ENCODE data around the gene GRIN3B. TPM values are rescaled to one million over a fixed set of nuclear protein-coding genes. Genes with fewer than 3 reads are reported as not detected.
A peak's percentile ranks its signal among the peaks of the same experiment; 100 is the strongest.
"Not testable (repeated sequence)": the region's sequence is repeated elsewhere in the genome, so short reads cannot be mapped to it uniquely, and the experiment has no call there.

The GRIN3B gene, protein sequence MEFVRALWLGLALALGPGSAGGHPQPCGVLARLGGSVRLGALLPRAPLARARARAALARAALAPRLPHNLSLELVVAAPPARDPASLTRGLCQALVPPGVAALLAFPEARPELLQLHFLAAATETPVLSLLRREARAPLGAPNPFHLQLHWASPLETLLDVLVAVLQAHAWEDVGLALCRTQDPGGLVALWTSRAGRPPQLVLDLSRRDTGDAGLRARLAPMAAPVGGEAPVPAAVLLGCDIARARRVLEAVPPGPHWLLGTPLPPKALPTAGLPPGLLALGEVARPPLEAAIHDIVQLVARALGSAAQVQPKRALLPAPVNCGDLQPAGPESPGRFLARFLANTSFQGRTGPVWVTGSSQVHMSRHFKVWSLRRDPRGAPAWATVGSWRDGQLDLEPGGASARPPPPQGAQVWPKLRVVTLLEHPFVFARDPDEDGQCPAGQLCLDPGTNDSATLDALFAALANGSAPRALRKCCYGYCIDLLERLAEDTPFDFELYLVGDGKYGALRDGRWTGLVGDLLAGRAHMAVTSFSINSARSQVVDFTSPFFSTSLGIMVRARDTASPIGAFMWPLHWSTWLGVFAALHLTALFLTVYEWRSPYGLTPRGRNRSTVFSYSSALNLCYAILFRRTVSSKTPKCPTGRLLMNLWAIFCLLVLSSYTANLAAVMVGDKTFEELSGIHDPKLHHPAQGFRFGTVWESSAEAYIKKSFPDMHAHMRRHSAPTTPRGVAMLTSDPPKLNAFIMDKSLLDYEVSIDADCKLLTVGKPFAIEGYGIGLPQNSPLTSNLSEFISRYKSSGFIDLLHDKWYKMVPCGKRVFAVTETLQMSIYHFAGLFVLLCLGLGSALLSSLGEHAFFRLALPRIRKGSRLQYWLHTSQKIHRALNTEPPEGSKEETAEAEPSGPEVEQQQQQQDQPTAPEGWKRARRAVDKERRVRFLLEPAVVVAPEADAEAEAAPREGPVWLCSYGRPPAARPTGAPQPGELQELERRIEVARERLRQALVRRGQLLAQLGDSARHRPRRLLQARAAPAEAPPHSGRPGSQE
- 0.03 TPM in 1 of 2 replicates, not detected in the other for total RNA-seq (2014; rRNA removed; shearing (Covaris generic))
- 0.27 and 0.80 TPM in 2 replicates for polyA plus RNA-seq (2015; cell fraction: cytosol; rRNA removed)
- polyA plus RNA-seq (2015; cell fraction: nucleus; rRNA removed) = 1.00 and 2.2 TPM in 2 replicates

DNA sequence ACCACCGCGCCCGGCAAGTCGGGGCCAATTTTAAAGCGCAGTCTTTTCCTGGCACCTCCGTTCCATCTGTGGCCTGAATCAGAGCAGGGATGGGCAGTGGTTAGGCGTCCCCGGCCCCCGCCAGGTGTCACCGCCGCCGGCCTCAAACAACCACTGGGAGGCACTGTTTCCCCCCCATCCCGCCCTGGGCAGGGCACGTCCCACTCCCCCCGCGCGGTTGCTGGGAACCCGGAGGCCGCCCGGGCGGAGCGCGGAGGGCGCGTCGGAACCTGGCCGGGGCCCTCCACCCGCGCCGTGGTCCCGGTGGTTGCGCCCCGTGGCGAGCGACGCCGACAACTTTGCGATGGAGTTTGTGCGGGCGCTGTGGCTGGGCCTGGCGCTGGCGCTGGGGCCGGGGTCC lies at the start of gene GRIN3B:
Gene GRIN3B, plus strand, starts transcription at position 325 of the 400 bp plus-strand sequence. Its CDS starts 19 bp downstream, at position 344.
- in situ Hi-C loops (cut with HindIII; ENCODE audit: low pct_unique_long_range_greater_than_20kb, low sequenced_read_pairs) = no loop called here
- peak; percentile 40 for DNase-seq (ENCODE audit: low read depth, low spot score)

DNA sequence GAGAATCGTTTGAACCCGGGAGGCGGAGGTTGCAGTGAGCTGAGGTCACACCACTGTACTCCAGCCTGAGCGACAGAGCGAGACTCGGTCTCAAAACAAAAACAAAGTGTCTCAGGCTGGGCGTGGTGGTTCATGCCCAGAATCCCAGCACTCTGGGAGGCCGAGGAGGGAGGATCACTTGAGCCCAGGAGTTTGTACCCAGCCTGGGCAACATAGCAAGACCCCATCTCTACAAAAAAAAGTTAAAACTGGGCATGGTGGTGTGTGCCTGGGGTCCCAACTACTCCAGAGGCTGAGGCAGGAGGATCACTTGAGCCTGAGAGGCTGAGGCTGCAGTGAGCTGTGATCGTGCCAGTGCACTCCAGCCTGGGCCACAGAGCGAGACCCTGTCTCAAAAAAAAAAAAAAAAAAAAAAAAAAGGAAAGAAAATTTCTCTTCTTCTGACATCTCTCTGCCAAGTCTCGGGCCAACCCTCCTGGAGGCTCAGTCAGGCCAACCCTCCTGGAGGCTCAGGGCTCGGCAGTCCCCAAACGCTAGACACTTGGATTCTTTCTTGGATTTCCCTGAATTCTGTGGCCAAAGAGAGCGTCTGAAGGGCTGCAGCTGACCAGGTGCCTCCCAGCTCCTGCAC lies 48.1 kb upstream of the GRIN3B start:
- no peak for DNase-seq (ENCODE audit: low read depth, low spot score)
- in situ Hi-C loops (cut with HindIII; ENCODE audit: low pct_unique_long_range_greater_than_20kb, low sequenced_read_pairs) = no loop called here

DNA sequence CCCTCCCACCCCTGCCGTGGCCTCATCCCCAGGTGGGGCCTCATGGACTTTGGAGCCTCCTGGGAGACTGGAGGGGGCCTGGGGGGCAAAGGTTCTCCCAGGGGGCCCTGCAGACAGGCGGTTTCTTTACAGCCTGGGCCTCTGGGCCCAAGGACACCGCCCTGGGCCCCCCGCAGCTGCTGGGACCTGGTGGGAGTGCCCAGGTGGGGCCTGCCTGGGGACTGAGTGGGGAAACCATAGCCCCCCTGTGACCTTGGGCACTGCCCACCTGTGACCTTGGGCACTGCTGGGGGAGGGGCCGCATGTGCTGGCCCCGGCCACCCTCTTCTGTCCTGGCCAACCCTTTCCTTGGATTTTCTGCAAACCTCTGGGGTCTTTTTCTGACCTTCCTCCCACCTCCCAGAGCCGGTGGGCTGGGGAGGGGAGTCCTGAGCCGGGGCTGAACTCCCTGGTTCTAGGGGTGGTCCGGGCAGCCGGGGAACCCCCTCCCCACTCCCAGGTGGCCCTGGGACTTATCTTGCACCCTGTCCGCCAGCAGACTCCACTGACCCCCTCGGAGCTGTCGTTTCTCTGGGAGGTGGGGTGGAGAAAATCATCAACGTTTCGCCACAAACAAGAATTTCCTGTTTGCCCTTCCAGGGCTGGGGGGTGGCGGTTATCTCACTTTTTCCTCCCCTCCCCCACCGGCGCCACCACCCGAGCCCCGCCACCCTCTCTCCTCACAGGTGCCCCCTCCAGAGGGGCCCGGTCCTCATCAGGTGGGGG lies 47.4 kb upstream of the GRIN3B start:
- in situ Hi-C loops (cut with HindIII; ENCODE audit: low pct_unique_long_range_greater_than_20kb, low sequenced_read_pairs) = no loop called here
- no peak for DNase-seq (ENCODE audit: low read depth, low spot score)

DNA sequence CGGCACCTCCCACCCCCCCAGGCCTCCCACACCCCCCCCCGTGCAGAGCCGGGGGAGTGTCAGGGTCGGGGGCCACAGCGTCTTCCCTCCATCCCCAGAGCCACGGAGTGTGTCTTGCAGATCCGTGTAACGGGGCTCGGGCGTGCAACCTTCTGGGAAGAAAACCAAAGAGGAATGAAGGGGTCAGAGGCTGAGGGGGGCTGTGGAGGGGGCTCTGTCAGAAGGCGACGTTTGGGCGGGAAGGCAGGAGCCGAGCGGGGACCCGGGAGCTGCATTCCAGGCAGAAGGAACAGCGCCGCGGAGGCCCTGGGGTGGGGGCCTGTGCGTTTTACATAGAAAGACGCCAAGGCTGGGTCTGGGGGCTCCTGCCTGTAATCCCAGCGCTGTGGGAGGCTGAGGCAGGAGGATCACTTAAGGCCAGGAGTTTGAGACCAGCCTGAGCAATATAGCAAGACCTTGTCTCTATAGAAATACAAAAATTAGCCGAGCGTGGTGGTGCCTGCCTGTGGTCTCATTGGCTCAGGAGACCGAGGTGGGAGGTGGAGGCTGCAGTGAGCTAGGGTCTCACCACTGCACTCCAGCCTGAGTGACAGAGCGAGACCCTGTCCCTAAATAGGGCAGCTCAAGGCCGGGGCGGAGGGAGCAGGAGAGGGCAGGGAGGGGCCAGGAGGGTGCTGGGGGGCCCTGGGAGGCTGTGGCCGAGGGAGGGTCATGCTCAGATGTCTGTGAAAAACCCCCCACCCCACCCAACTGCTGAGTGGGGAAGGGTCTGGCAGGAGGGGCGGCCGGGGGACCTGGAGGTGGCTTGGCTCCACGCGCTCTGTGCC lies 46.6 kb upstream of the GRIN3B start:
- no peak for DNase-seq (ENCODE audit: low read depth, low spot score)
- in situ Hi-C loops (cut with HindIII; ENCODE audit: low pct_unique_long_range_greater_than_20kb, low sequenced_read_pairs) = no loop called here

DNA sequence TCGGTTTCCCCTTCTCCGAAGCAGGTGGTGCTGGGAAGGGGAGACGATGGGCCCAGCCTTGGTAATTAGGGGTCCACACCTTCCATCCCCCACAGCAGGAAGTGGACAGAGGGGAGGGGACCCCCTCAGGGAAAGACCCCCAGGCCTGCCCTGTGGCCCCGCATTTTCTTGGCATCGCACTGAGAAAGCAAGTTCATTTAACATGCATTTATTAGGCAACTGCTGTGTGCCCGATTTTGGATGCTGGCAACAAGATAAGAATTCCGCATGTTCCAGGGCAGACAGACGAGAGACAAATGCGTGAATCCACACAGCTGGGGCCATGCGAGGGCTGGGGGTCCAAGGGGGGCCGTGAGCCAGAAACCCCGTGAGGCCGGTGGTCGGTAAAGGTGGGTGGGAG lies 45.9 kb upstream of the GRIN3B start:
- in situ Hi-C loops (cut with HindIII; ENCODE audit: low pct_unique_long_range_greater_than_20kb, low sequenced_read_pairs) = no loop called here
- no peak for DNase-seq (ENCODE audit: low read depth, low spot score)

DNA sequence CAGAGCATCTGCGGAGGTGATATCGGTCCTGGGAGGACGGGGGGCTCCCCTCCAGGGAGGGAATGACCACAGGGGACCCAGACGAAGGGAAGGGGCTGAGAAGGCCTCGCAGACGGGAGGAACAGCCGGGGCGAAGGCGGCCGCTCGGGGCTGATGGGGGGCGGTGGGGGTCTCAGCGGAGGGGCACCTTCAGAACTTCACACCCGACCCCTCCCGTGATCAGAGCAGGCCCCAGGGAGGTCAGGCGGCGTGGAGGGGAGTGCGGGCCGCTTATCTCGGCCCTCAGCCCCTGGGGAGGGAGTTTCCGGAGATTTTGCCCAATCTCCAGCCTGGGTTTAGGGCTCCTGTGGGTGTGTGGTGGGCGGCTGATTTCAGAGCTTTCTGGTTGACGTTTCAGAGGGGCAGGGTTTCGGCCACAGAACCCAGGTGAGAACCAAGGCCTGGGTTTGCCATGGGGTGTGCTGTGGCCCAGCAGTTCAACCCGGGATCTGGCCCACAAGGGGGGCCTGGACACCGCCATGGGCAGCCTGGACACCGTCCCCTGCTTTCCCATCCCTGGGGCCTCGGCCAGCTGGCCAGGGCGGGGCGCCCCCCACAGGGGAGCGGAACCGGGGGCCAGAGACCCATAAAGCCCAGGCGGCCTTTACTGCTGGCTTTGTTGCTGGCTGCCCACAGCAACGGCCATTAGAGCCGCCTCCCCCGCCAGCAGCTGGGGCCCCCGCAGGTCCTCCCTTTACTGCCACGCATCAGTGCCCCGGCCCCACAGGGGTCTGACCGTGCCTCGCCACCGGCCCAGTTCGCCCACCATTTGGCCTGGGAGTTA lies 45.3 kb upstream of the GRIN3B start:
- DNase-seq (ENCODE audit: low read depth, low spot score) = no peak
- in situ Hi-C loops (cut with HindIII; ENCODE audit: low pct_unique_long_range_greater_than_20kb, low sequenced_read_pairs) = no loop called here

DNA sequence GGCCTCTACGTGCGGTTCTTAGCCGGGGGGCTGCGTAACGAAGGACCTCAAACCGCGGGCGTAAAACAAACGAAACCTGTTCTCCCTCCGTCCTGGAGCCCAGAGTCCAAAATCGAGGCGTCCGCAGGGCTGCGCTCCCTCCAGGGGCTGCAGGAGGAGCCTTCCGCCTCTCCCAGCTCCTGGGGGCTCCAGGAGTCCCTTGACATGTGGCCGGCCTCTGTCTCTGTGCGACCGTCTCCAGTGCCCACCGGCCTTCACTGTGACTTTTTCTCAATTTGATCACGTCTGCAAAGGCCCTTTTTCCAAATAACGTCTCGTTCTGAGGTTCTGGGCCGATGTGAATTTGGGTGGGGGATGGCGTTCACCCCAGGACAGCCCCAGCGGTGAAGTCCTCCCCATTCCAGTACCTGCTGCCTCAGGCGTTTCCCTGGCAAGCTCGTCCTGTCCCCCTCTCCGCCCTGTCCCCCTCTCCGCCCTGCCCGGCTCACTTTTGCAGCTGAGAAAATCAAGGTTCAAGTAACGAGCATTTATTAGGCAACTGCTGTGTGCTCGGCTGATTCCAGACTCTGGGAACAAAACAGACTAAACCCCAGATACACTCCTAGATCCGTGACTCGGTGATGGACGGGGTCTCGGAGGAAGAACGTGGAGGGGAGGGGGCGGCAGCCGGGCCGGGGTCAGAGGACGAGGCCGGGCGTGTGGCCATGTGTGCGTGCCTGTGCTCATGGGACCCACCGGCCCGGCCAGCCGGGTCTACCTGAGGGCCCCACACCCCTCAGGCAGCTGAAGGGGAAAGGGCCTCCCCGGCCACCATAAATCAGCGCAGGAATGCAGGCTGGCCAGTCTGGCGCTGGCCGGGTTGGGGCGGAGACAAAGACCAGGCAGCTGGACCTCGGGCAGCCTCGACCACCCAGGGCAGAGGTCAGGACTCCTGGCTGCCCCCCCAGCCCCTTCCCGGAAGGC lies 44.1 kb upstream of the GRIN3B start:
- DNase-seq (ENCODE audit: low read depth, low spot score) = no peak
- in situ Hi-C loops (cut with HindIII; ENCODE audit: low pct_unique_long_range_greater_than_20kb, low sequenced_read_pairs) = no loop called here

DNA sequence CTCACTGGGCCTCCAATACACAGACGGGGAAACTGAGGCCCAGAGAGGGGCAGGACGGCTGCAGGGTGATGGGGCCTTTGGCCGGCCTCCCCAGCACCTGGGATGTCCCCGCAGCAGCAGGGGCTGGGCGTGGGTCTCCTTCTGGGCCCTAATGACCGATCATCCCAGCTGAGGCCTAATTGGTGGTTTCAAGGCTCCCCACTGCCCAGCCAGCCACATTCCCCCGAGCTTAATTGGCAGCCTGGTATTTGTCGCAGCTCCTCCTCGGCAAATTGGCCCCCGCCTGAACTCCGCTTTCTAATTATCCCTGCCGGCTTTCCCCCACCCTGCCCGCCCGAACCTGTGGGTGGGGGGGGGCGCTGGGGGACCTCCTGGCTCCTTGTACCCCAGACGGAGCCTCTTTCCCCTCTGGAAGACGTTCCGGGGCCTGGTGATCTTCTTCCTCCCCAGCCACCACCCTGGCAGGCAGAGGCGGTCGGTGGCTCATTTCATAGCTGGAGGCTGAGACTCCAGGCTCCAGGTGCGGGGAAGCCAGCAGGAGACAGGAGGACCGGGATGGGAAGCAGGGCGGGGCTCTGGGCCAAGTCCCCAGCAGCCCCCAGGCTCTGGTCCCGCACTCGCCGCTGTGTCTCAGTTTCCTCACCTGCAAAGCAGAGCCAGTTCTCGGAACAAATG lies 43.3 kb upstream of the GRIN3B start:
- in situ Hi-C loops (cut with HindIII; ENCODE audit: low pct_unique_long_range_greater_than_20kb, low sequenced_read_pairs) = no loop called here
- DNase-seq (ENCODE audit: low read depth, low spot score) = no peak

DNA sequence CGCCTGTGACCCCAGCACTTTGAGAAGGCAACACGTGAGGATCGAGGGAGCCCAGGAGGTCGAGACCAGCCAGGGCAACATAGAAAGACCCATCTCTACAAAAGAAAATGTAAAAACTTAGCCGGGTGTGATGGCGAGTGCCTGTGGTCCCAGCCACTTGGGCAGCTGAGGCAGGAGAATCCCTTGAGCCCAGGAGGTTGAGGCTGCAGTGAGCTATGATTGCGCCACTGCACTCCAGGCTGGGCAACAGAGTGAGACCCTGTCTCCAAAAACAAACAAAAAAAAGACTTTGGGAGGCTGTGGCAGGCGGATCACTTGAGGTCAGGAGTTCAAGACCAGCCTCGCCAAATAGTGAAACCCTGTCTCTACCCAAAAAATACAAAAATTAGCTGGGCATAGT lies 42.6 kb upstream of the GRIN3B start:
- in situ Hi-C loops (cut with HindIII; ENCODE audit: low pct_unique_long_range_greater_than_20kb, low sequenced_read_pairs); DNase-seq (ENCODE audit: low read depth, low spot score): not testable (repeated sequence)

DNA sequence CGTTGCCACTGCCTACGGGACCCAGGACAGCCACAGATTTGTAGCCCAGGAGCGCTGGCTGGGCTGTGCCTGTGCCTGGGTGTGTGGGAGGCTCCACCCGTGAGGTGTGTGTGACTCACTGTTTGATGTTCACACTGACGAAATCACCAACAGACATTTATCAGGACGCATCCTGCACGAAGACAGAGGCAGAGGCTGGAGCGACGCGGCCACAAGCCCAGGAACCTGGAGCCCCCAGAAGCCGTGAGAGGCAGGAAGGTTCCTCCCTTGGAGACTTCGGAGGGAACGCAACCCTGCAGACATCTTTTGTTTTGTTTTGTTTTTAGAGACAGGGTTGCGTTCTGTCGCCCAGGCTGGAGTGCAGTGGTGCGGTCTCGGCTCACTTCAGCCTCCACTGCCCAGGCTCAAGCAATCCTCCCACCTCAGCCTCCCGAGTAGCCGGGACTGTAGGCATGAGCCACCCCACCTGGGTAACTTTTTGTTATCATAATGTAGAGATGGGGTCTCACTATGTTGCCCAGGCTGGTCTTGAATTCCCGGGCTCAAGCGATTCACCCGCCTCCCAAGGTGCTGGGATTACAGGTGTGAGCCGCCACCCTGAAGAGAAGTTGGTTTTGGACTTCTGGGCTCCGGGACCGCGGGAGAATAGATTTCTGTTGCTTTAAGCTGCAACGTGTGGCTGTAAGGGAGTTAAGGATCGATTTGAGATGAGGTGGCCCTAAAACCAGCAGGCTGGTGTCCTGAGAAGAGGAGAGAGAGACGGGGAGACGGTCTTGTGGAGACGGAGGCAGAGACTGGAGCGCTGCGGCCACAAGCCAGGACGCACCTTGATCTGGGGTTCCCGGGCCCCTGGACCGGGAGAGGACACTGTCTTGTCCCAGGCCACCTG lies 41.0 kb upstream of the GRIN3B start:
- no peak for DNase-seq (ENCODE audit: low read depth, low spot score)
- in situ Hi-C loops (cut with HindIII; ENCODE audit: low pct_unique_long_range_greater_than_20kb, low sequenced_read_pairs) = no loop called here

DNA sequence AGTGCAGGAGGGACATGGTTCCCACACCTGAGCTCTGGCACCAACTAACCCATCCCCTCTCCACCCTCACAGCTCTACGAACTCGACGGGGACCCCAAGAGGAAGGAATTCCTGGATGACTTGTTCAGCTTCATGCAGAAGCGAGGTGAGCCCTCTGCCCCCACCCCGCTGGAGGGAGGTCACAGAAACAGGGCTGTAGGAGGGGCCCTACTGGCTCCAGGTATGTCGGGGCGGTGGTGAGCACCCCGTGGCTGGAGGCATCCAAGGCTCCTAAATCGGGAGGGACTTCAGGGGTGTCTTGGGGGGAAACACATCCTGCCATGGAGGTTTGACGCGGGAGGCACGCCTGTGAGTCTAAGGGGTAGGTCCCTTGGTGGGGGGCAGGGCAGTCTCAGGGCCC lies 40.2 kb upstream of the GRIN3B start:
- no peak for DNase-seq (ENCODE audit: low read depth, low spot score)
- in situ Hi-C loops (cut with HindIII; ENCODE audit: low pct_unique_long_range_greater_than_20kb, low sequenced_read_pairs) = no loop called here

DNA sequence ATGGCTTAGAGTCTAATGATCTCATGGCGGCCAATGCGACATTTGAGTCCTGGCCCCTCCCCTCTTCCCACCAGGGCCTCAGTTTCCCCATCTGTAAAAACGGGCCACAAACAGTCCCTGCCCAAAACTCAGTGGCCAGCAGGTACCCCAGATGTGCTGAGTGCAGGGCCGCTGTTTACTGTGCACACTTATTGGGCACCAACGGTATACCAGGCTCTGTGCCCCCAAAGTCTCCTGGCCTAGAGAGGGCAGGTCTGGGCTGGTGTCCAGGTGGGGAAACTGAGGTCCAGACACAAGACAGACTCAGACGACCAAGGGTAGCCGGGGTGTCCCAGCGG lies 39.6 kb upstream of the GRIN3B start:
- in situ Hi-C loops (cut with HindIII; ENCODE audit: low pct_unique_long_range_greater_than_20kb, low sequenced_read_pairs) = no loop called here
- no peak for DNase-seq (ENCODE audit: low read depth, low spot score)

DNA sequence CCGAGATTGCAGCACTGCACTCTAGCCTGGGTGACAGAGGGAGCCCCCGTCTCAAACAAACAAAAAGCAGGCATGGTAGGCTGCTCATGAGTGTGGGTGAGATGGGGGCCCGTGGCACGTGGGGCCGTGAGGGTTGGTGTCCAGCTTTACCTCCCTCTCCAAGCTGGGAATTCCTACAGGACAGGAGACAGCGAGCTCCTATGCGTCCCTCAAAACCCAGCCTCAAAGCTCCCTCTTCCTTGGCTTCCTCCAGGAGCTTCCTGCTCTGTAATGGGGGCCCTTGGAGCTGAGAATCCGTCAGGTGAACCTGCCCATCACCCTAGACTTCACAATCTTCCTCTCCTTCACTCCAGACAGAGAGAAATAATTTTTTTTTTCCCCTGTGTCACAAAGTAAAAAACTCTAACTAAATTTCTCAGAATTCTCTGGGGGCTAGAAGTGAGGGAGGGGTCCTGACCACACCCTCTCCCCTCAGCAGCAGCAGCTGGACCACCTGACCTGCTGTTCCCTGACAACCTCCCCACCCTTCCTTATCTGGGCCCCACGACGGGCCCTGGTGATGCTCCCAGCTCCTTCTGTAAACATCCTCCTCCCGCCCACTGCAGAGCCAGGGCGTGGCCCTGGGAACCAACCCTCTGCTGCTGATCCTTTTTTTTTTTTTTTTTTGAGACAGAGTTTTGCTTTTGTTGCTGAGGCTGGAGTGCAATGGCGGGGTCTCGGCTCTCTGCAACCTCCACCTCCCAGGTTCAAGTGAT lies 38.2 kb upstream of the GRIN3B start:
- in situ Hi-C loops (cut with HindIII; ENCODE audit: low pct_unique_long_range_greater_than_20kb, low sequenced_read_pairs) = no loop called here
- DNase-seq (ENCODE audit: low read depth, low spot score) = no peak

Data from SK-MEL-5 (cell line).